K562 (cell line): ENCODE data around the gene NEURL1. TPM values are rescaled to one million over a fixed set of nuclear protein-coding genes. Genes with fewer than 3 reads are reported as not detected.

ENCODE experiments used
- ATAC-seq: fragments of 200-7000 bp; cut with Tn5 transposase; 3 replicates; pipeline ENCODE4 v1.9.1; 2020; ENCODE audit warnings: moderate library complexity
- BruUV-seq: library from RNA; stranded (reverse); fragments of 400-500 nt; replicated peaks from 2 replicates; lab custom pipeline; 2021; lab: Mats Ljungman, UMichigan
- CTCF ChIA-PET: fragments of 300-600 bp; formaldehyde crosslinking; extraction: SDS; loops from one replicate; lab custom pipeline; 2021; ENCODE audit warnings: low intra/inter-chr PET ratio; lab: Yijun Ruan, JAX
- POLR2A ChIA-PET: fragments of 300-600, 350-650 bp; sonication (Branson Sonifier 250); formaldehyde crosslinking; extraction: SDS; loops from one replicate; lab custom pipeline; 2021; ENCODE audit warnings: antibody characterized with exemption, inconsistent platforms; lab: Yijun Ruan, JAX
- DNase-seq, 4 experiments: peaks; one replicate each; pipeline versions ENCODE4 v3.0.0 to v3.0.0-alpha.2; 2011 to 2018; ENCODE audit warnings: low spot score in 3 of 4, mixed read lengths in 3 of 4; ENCODE audit errors: extremely low read depth in 1 of 4
- FAIRE-seq: peaks from 2 replicates; lab custom pipeline; 2011; peaks lifted over from hg19 to GRCh38; lab: Jason Lieb, UNC
- H2AFZ ChIP-seq: 2 replicates; pipeline ENCODE4 v1.6.0; 2011; ENCODE audit warnings: low read depth, low read length, control low read depth, inconsistent platforms
- H3K27ac ChIP-seq: fragments of 200-600 bp; 3 replicates; pipeline ENCODE4 v1.8.0; 2011; ENCODE audit warnings: low read depth, mild to moderate bottlenecking, control low read depth, inconsistent platforms, low read length, moderate library complexity, mixed read lengths; ENCODE audit errors: extremely low read depth
- H3K27me3 ChIP-seq, 2 experiments: fragments of 300-600 bp in 1 of 2; 2 replicates in 1 of 2; 3 replicates in 1 of 2; pipeline versions ENCODE4 v1.6.0 to v1.8.0; 2011; ENCODE audit warnings: inconsistent platforms in 2 of 2, low read length in 2 of 2, mild to moderate bottlenecking in 1 of 2, mixed read lengths in 1 of 2, moderate library complexity in 1 of 2; ENCODE audit not compliant: control insufficient read depth in 2 of 2, insufficient read depth in 2 of 2
- H3K36me3 ChIP-seq: fragments of 300-600 bp; 3 replicates; pipeline ENCODE4 v1.8.0; 2011; ENCODE audit warnings: mild to moderate bottlenecking, low read length, inconsistent platforms; ENCODE audit not compliant: control insufficient read depth, insufficient read depth
- H3K4me1 ChIP-seq, 2 experiments: fragments of 200-600 bp in 1 of 2; replicated peaks in 1 of 2; 2 replicates in 1 of 2; 3 replicates in 1 of 2; pipeline versions ENCODE4 v1.5.1 to v1.8.0; 2011; ENCODE audit warnings: inconsistent platforms in 2 of 2, low read length in 2 of 2, mild to moderate bottlenecking in 1 of 2, mixed read lengths in 1 of 2, moderate library complexity in 1 of 2; ENCODE audit not compliant: control insufficient read depth in 2 of 2, insufficient read depth in 2 of 2
- H3K4me2 ChIP-seq: 2 replicates; pipeline ENCODE4 v1.6.1; 2011; ENCODE audit warnings: low read length, control low read depth, inconsistent platforms, mixed read lengths; ENCODE audit not compliant: insufficient read depth
- H3K4me3 ChIP-seq: fragments of 200-600 bp; sonication (generic), shearing (Covaris generic); 2 replicates; pipeline ENCODE4 v1.5.1; 2016; ENCODE audit warnings: control low read depth, inconsistent platforms
- H3K79me2 ChIP-seq: fragments of 200-600 bp; 3 replicates; pipeline ENCODE4 v1.8.0; 2011; ENCODE audit warnings: low read length, inconsistent platforms; ENCODE audit not compliant: control insufficient read depth, insufficient read depth
- H3K9ac ChIP-seq, 2 experiments: 2 replicates each; pipeline versions ENCODE4 v1.6.0 to v1.6.1; 2011; ENCODE audit warnings: low read depth in 2 of 2, low read length in 2 of 2, control low read depth in 1 of 2, inconsistent platforms in 1 of 2, mild to moderate bottlenecking in 1 of 2, mixed read lengths in 1 of 2; ENCODE audit not compliant: insufficient read depth in 1 of 2
- H3K9me1 ChIP-seq: one replicate; pipeline ENCODE4 v1.6.0; 2011; ENCODE audit warnings: inconsistent platforms, mild to moderate bottlenecking, low read length, moderate library complexity; ENCODE audit not compliant: control insufficient read depth, insufficient read depth
- H3K9me3 ChIP-seq: replicated peaks from 2 replicates; pipeline ENCODE4 v1.5.1; 2011; ENCODE audit warnings: low read depth, low read length, inconsistent platforms; ENCODE audit not compliant: control insufficient read depth, insufficient read depth
- H4K20me1 ChIP-seq: replicated peaks from 2 replicates; pipeline ENCODE4 v1.6.1; 2011; ENCODE audit warnings: low read length, inconsistent platforms, mixed read lengths; ENCODE audit not compliant: control insufficient read depth, insufficient read depth
- BCOR ChIP-seq: fragments of 450-650 bp; IDR thresholded peaks from 2 replicates; pipeline ENCODE4 v1.6.1; 2016
- CBX2 ChIP-seq: fragments of 200-600 bp; sonication (generic); IDR thresholded peaks from one replicate; pipeline ENCODE4 v1.6.1; 2012; ENCODE audit warnings: mild to moderate bottlenecking, low read length, inconsistent platforms; ENCODE audit not compliant: insufficient read depth, poor library complexity, severe bottlenecking
- KDM1A ChIP-seq, 2 experiments: fragments of 450-650 bp; IDR thresholded peaks; 2 replicates each; pipeline ENCODE4 v1.6.1; 2016; ENCODE audit warnings: mild to moderate bottlenecking in 2 of 2
- RBM25 ChIP-seq: fragments of 200-400 bp; formaldehyde crosslinking; IDR thresholded peaks from 2 replicates; pipeline ENCODE4 v1.6.1; 2018; ENCODE audit warnings: low read length, low read depth, moderate library complexity; ENCODE audit not compliant: severe bottlenecking
- ZNF780A ChIP-seq: fragments of 250-450 bp; sonication (Bioruptor Pico); IDR thresholded peaks from 2 replicates; pipeline ENCODE4 v1.5.0; 2021; ENCODE audit warnings: mild to moderate bottlenecking
- WGBS: fragments of 100-300 bp; shearing (Covaris generic); methylation state at CpG from one replicate; pipeline ENCODE4 v1.1.6; 2016; ENCODE audit warnings: low coverage, mixed read lengths; ENCODE audit not compliant: insufficient coverage; ENCODE audit errors: missing lambda C conversion rate; 5-methylcytosine and 5-hydroxymethylcytosine counted together
- in situ Hi-C: fragments of 300-500 bp; cut with MboI; formaldehyde crosslinking; loops from 4 replicates; pipeline ENCODE4 v1.15.0; 2018; ENCODE audit warnings: inconsistent platforms, mixed read lengths
- intact Hi-C: fragments of 100-400 bp; cut with micrococcal nuclease; formaldehyde crosslinking; loops from 2 replicates; pipeline ENCODE4 v1.14.2; 2022
- polyA plus RNA-seq, 8 experiments: library from polyadenylated mRNA; depleted of rRNA in 4 of 8; stranded (reverse) in 5 of 8; unstranded in 3 of 8; fragments of >200 nt; fragmentation: Nextera tagmentation in 2 of 8; fragmentation: Illumina TruSeq in 1 of 8; extraction: Ambion mirVana in 2 of 8; extraction: Trizol in 1 of 8; gene quantifications; 2 replicates each; pipeline versions ENCODE4 v1.2.1 to v1.2.3, GENCODE V29; 2011 to 2014; ENCODE audit warnings: inconsistent platforms in 1 of 8, missing spikeins in 1 of 8
- total RNA-seq, 7 experiments: library from RNA; depleted of rRNA in 6 of 7; stranded (reverse); fragments of >200 nt in 6 of 7; fragmentation: Illumina TruSeq in 2 of 7; extraction: Trizol in 2 of 7; gene quantifications; 2 replicates each; pipeline versions ENCODE4 v1.2.1 to v1.2.3, GENCODE V29; 2011 to 2021; ENCODE audit warnings: low replicate concordance in 1 of 7
- TF ChIP-seq, protein P1 (sequence below): fragments of 200-800 bp; sonication (Bioruptor generic); IDR thresholded peaks from 2 replicates; pipeline ENCODE4 v1.6.1; 2017; ENCODE audit warnings: missing genetic modification characterization, missing compliant biosample characterization
- TF ChIP-seq, protein P2 (sequence below): fragments of 450-650 bp; IDR thresholded peaks from 2 replicates; pipeline ENCODE4 v1.6.1; 2016; ENCODE audit warnings: borderline replicate concordance

The NEURL1 gene
- total and polyA plus RNA-seq, 9 of the 15 experiments (the other 6 are each of a cell fraction or from before 2014, with no cell fraction given): 0.01 to 0.45 (median 0.16) TPM; not detected in 5

DNA sequence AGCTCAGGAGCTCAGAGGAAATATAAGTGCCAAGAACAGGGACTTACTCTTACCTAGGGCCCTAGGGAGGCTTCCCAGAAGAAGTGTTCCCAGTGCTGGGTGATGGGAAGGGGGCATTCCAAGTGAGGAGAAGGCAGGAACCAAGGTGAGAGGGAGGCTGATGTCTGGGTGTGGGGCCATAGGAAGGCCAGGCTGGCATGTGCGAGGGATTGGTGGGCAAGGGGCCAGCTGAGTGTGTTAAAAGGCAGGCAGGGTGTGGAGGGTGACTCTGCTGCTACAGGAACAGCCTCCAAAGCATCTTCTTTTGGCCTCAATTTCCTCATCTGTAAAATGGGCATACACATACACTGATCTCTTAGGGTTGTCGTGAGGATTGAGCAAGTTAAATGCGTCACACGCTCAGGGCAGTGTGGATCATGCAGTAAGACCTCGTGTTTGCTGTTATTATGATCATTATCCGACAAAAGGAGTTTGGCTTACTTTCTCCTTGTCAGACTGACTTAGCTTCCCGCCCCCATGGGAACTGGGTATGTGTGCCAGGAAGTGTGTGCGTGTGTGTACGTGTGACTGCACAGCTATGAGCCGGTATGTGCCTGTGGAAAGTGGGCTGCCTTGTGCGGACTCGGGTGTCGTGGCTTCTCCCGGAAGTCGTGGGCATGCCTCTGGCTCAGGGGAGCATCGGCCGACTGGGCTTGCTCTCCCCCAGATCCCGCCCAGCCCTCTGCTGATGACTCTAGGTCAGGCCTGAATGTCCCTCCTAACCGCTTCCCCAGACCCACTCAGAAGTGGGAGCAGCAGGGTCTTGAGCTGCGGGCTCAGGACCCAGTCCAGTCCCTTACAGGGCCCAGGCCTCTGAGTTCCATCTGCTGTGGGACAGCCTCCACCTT lies 59.6 kb downstream of the NEURL1 start:
- Histone ChIP-seq H3K4me2 (no peak overlapping the region), H3K9ac (no peak overlapping the region), H4K20me1 (peaks cover 4% of the 10 kb centered on the region; the same call in 1 of the 2 replicates), H3K9me3 (no peaks in the 10 kb centered on the region), H3K9me1 (no peaks in the 10 kb centered on the region), H3K79me2 (no peaks in the 10 kb centered on the region)
- ATAC-seq: no peak
- WGBS: 22% methylated on average over 18 of the region's 20 CpGs
- no TSS peak for BruUV-seq
- intact Hi-C loops: no loop called here
- FAIRE-seq: no peak
- DNase-seq: no peak
- in situ Hi-C loops: no loop called here
- TF ChIP-seq RBM25: peak; percentile 73
- TF ChIP-seq BCOR: peak; percentile 49
- TF ChIP-seq, protein P1, sequence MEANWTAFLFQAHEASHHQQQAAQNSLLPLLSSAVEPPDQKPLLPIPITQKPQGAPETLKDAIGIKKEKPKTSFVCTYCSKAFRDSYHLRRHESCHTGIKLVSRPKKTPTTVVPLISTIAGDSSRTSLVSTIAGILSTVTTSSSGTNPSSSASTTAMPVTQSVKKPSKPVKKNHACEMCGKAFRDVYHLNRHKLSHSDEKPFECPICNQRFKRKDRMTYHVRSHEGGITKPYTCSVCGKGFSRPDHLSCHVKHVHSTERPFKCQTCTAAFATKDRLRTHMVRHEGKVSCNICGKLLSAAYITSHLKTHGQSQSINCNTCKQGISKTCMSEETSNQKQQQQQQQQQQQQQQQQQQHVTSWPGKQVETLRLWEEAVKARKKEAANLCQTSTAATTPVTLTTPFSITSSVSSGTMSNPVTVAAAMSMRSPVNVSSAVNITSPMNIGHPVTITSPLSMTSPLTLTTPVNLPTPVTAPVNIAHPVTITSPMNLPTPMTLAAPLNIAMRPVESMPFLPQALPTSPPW: no peak
- TF ChIP-seq CBX2: no peak
- TF ChIP-seq, protein P2, sequence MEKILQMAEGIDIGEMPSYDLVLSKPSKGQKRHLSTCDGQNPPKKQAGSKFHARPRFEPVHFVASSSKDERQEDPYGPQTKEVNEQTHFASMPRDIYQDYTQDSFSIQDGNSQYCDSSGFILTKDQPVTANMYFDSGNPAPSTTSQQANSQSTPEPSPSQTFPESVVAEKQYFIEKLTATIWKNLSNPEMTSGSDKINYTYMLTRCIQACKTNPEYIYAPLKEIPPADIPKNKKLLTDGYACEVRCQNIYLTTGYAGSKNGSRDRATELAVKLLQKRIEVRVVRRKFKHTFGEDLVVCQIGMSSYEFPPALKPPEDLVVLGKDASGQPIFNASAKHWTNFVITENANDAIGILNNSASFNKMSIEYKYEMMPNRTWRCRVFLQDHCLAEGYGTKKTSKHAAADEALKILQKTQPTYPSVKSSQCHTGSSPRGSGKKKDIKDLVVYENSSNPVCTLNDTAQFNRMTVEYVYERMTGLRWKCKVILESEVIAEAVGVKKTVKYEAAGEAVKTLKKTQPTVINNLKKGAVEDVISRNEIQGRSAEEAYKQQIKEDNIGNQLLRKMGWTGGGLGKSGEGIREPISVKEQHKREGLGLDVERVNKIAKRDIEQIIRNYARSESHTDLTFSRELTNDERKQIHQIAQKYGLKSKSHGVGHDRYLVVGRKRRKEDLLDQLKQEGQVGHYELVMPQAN: no peak
- no peak for TF ChIP-seq ZNF780A (CRISPR knock-in tag)
- TF ChIP-seq KDM1A (IDR thresholded peaks at IDR 0.05): peak in 1 of 2 experiments; percentile 29; a peak in 1 of 4 replicates
- TF ChIP-seq, all 486 proteins: peak for 3
- POLR2A ChIA-PET: no interaction called here
- H3K27me3 ChIP-seq: peaks cover 5 to 44% of the 10 kb centered on the region in 2 experiments; a peak in 4 of 5 replicates
- H3K4me1 ChIP-seq: peaks cover 0 to 13% of the 10 kb centered on the region in 2 experiments; a peak in 3 of 5 replicates
- no peak overlapping the region for H3K27ac ChIP-seq
- H3K36me3 ChIP-seq: no peaks in the 10 kb centered on the region
- CTCF ChIA-PET: no interaction called here
- no peak overlapping the region for H3K4me3 ChIP-seq
- no peak overlapping the region for H2AFZ ChIP-seq
